Transverse colon (tissue), 4 donors: Measurements from ENCODE around the gene CCDC60.

Experiments used
- CTCF ChIP-seq, 5 experiments: fragments of 200-600 bp in 3 of 5; fragments of 450-650 bp in 2 of 5; sonication (generic) in 3 of 5; IDR thresholded peaks; 1 replicate in 2 of 5; 2 replicates in 3 of 5; pipeline ENCODE4 v1.5.1; 2016 to 2017; ENCODE audit warnings: antibody characterized with exemption in 5 of 5, inconsistent platforms in 3 of 5, mild to moderate bottlenecking in 2 of 5, moderate library complexity in 1 of 5
- POLR2A ChIP-seq: fragments of 450-650 bp; IDR thresholded peaks from one replicate; pipeline ENCODE4 v1.6.1; 2016; ENCODE audit warnings: antibody characterized with exemption, mild to moderate bottlenecking, moderate library complexity
- POLR2AphosphoS5 ChIP-seq, 3 donors: sonication (generic); formaldehyde crosslinking; IDR thresholded peaks; one replicate each; pipeline ENCODE4 v1.6.1; 2016; ENCODE audit warnings: antibody characterized with exemption in 3 of 3

DNA sequence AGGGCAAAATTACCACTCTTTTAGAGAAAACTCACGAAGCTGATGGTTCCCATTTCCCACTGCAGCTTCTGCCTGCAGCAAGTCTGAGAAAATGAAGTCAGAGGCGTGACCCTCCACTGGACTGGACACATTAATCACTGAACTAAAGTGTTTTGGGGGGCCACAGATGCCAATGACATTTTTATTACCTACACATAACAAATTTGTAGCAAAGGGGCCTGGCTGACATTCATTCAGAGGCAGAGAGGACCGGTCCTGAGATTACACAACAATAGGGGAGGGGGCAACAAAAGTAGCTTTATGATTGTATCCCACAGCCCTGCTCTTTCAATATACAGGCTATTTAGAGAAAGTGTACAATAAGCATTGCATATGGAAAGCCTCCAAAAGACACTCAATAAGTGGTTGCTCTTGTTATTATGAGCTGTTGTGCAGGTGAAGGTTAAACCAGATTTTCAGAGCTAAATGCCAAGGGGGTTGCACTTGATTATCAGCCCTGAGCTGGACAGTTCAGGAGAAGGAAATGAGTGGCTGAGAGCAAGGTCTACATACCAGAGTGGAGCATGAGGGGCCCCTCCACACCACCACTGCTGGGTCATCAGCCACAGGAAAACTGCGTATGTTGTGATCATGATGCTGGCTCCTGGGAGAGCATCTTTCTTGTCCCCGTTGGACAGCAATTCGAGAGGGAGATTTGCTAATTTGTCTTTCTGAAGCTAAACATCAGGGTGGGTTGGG is 41.5 kb upstream of the CCDC60 start:
- TF ChIP-seq CTCF (IDR thresholded peaks at IDR 0.05) = no peak
- no peak for TF ChIP-seq POLR2AphosphoS5 (IDR thresholded peaks at IDR 0.05)
- no peak for TF ChIP-seq POLR2A
